K562 (cell line): ENCODE data around the gene KCTD11. TPM values are rescaled to one million over a fixed set of nuclear protein-coding genes. Genes with fewer than 3 reads are reported as not detected.

ENCODE experiments used
- CREB3L1 ChIP-seq: fragments of 450-650 bp; IDR thresholded peaks from 2 replicates; pipeline ENCODE4 v1.6.1; 2014; ENCODE audit warnings: low read depth, mild to moderate bottlenecking, moderate library complexity, borderline replicate concordance
- DACH1 ChIP-seq: fragments of 450-650 bp; IDR thresholded peaks from 2 replicates; pipeline ENCODE4 v1.6.1; 2018; ENCODE audit not compliant: partially characterized antibody
- KLF13 ChIP-seq: fragments of 450-650 bp; IDR thresholded peaks from 2 replicates; pipeline ENCODE4 v1.6.1; 2016; ENCODE audit warnings: missing genetic modification characterization, low read depth, mild to moderate bottlenecking, missing compliant biosample characterization, moderate library complexity, borderline replicate concordance
- MNT ChIP-seq, 2 experiments: fragments of 450-650 bp; conservative IDR thresholded peaks; 2 replicates each; pipeline ENCODE4 v1.6.1; 2017; ENCODE audit warnings: mild to moderate bottlenecking in 2 of 2, moderate library complexity in 2 of 2
- POLR2A ChIP-seq: fragments of 450-650 bp; conservative IDR thresholded peaks from 2 replicates; pipeline ENCODE4 v1.6.1; 2016
- POLR2B ChIP-seq: fragments of 450-650 bp; IDR thresholded peaks from 2 replicates; pipeline ENCODE4 v1.6.1; 2018; ENCODE audit warnings: low read depth; ENCODE audit not compliant: partially characterized antibody
- RFX1 ChIP-seq: fragments of 450-650 bp; IDR thresholded peaks from 2 replicates; pipeline ENCODE4 v1.6.1; 2016; ENCODE audit warnings: mild to moderate bottlenecking, moderate library complexity
- RFX7 ChIP-seq: fragments of 250-450 bp; sonication (Bioruptor Pico); IDR thresholded peaks from 2 replicates; pipeline ENCODE4 v1.5.1; 2021; ENCODE audit warnings: mild to moderate bottlenecking
- SUPT5H ChIP-seq: fragments of 450-650 bp; IDR thresholded peaks from 2 replicates; pipeline ENCODE4 v1.6.1; 2016
- TFAP4 ChIP-seq: sonication (generic); formaldehyde crosslinking; IDR thresholded peaks from 2 replicates; pipeline ENCODE4 v1.8.0; 2022; ENCODE audit warnings: missing genetic modification reagents, mild to moderate bottlenecking, moderate library complexity, borderline replicate concordance
- U2AF2 ChIP-seq: fragments of 200-400 bp; formaldehyde crosslinking; optimal IDR thresholded peaks from 2 replicates; pipeline ENCODE3; 2017; ENCODE audit warnings: low read depth, mild to moderate bottlenecking, low read length
- ZBTB40 ChIP-seq, 2 experiments: fragments of 450-650 bp in 1 of 2; sonication (generic) in 1 of 2; formaldehyde crosslinking in 1 of 2; IDR thresholded peaks; 2 replicates each; pipeline versions ENCODE4 v1.7.1 to v1.9.0; 2016 to 2022; ENCODE audit warnings: inconsistent platforms in 1 of 2, mild to moderate bottlenecking in 1 of 2, missing genetic modification reagents in 1 of 2
- polyA plus RNA-seq, 8 experiments: library from polyadenylated mRNA; depleted of rRNA in 4 of 8; stranded (reverse) in 5 of 8; unstranded in 3 of 8; fragments of >200 nt; fragmentation: Nextera tagmentation in 2 of 8; fragmentation: Illumina TruSeq in 1 of 8; extraction: Ambion mirVana in 2 of 8; extraction: Trizol in 1 of 8; gene quantifications; 2 replicates each; pipeline versions ENCODE4 v1.2.1 to v1.2.3, GENCODE V29; 2011 to 2014; ENCODE audit warnings: inconsistent platforms in 1 of 8, missing spikeins in 1 of 8
- total RNA-seq, 7 experiments: library from RNA; depleted of rRNA in 6 of 7; stranded (reverse); fragments of >200 nt in 6 of 7; fragmentation: Illumina TruSeq in 2 of 7; extraction: Trizol in 2 of 7; gene quantifications; 2 replicates each; pipeline versions ENCODE4 v1.2.1 to v1.2.3, GENCODE V29; 2011 to 2021; ENCODE audit warnings: low replicate concordance in 1 of 7

KCTD11 gene
- total and polyA plus RNA-seq, 9 of the 15 experiments (the other 6 are each of a cell fraction or from before 2014, with no cell fraction given) = 0.01 to 3.2 (median 2.5) TPM; not detected in 1

GRCh38 chr17:7314719-7315569 lies 37.0 kb upstream of the KCTD11 start, which contains the start of gene GPS2 (continued):
- TF ChIP-seq TFAP4 (peak; percentile 93), DACH1 (peak; percentile 26), SUPT5H (peak; percentile 64; the same call in 1 of the 2 replicates), POLR2B (peak; percentile 40), RFX1 (no peak), U2AF2 (no peak), POLR2A (peak; percentile 73), CREB3L1 (0 out of 2 replicates have a peak, but pooled peaks have one; percentile 42), MNT (conservative IDR thresholded peaks at IDR 0.05) (peak; percentile 47 to 65), KLF13 (tag) (no peak), RFX7 (CRISPR knock-in tag) (no peak), ZBTB40 (IDR thresholded peaks at IDR 0.05) (peak; percentile 97), ZBTB40 (CRISPR knock-in tag; IDR thresholded peaks at IDR 0.05) (no peak)
